ENCODE measurements around the gene CDK18.

GRCh38 chr1:205538235-205538840 lies 33.9 kb downstream of the CDK18 start:
- no peak for TF ChIP-seq CTCF (IDR thresholded peaks at IDR 0.05)
- no peak for TF ChIP-seq EP300 (IDR thresholded peaks at IDR 0.05)

Measured in stomach (tissue), 4 donors.